CD4-positive, alpha-beta memory T cell (primary cell): ENCODE data around the gene SSR3. TPM values are rescaled to one million over a fixed set of nuclear protein-coding genes. Genes with fewer than 3 reads are reported as not detected.
A peak's percentile ranks its signal among the peaks of the same experiment; 100 is the strongest.

Experiments
- CTCF ChIA-PET: fragments of 350-600 bp; sonication (Branson Sonifier 250); formaldehyde crosslinking; loops from one replicate; lab custom pipeline; 2021; ENCODE audit warnings: inconsistent platforms; ENCODE audit not compliant: partially characterized antibody; lab: Charles Lee
- POLR2A ChIA-PET: fragments of 350-600 bp; sonication (Branson Sonifier 250); formaldehyde crosslinking; loops from one replicate; lab custom pipeline; 2021; ENCODE audit not compliant: partially characterized antibody; lab: Charles Lee
- DNase-seq, 5 donors: peaks; one replicate each; pipeline versions ENCODE4 v3.0.0 to v3.0.0-alpha.2; 2020 to 2022; ENCODE audit warnings: mixed read lengths in 1 of 5
- H3K27ac ChIP-seq: one replicate; pipeline ENCODE4 v1.7.0; 2013; ENCODE audit warnings: low read depth, low read length
- H3K27me3 ChIP-seq: 2 replicates; pipeline ENCODE4 v1.7.0; 2013; ENCODE audit warnings: mild to moderate bottlenecking, low read length, moderate library complexity; ENCODE audit not compliant: insufficient read depth
- H3K36me3 ChIP-seq: 2 replicates; pipeline ENCODE4 v1.7.0; 2013; ENCODE audit warnings: mild to moderate bottlenecking, low read length, moderate library complexity; ENCODE audit not compliant: insufficient read depth
- H3K4me1 ChIP-seq: 2 replicates; pipeline ENCODE4 v1.7.0; 2013; ENCODE audit warnings: mild to moderate bottlenecking, low read length, moderate library complexity; ENCODE audit not compliant: insufficient read depth
- H3K4me3 ChIP-seq, 2 donors: one replicate each; pipeline ENCODE4 v1.7.0; 2013; ENCODE audit warnings: low read length in 2 of 2, mild to moderate bottlenecking in 1 of 2
- H3K9me3 ChIP-seq, 2 donors: one replicate each; pipeline ENCODE4 v1.7.0; 2013; ENCODE audit warnings: low read length in 2 of 2, control low read depth in 1 of 2; ENCODE audit not compliant: control insufficient read depth in 1 of 2
- H3K27ac Mint-ChIP-seq, 7 donors: one replicate each; pipeline ENCODE4 v1.8.0; 2020 to 2021; ENCODE audit warnings: mixed read lengths in 7 of 7, mild to moderate bottlenecking in 6 of 7, inconsistent platforms in 3 of 7, moderate library complexity in 3 of 7
- H3K27me3 Mint-ChIP-seq, 2 donors: one replicate each; pipeline ENCODE4 v1.8.0; 2020 to 2021; ENCODE audit warnings: mixed read lengths in 2 of 2
- H3K36me3 Mint-ChIP-seq, 2 donors: one replicate each; pipeline ENCODE4 v1.8.0; 2020 to 2021; ENCODE audit warnings: mixed read lengths in 2 of 2, inconsistent platforms in 1 of 2, mild to moderate bottlenecking in 1 of 2
- H3K4me1 Mint-ChIP-seq, 4 donors: one replicate each; pipeline ENCODE4 v1.8.0; 2020 to 2021; ENCODE audit warnings: mixed read lengths in 4 of 4, mild to moderate bottlenecking in 1 of 4
- H3K4me3 Mint-ChIP-seq, 8 donors: one replicate each; pipeline ENCODE4 v1.8.0; 2020 to 2021; ENCODE audit warnings: mixed read lengths in 8 of 8, mild to moderate bottlenecking in 7 of 8, moderate library complexity in 6 of 8, inconsistent platforms in 3 of 8
- H3K9me3 Mint-ChIP-seq, 8 donors: one replicate each; pipeline ENCODE4 v1.8.0; 2020 to 2021; ENCODE audit warnings: mixed read lengths in 8 of 8, mild to moderate bottlenecking in 5 of 8, inconsistent platforms in 3 of 8, moderate library complexity in 1 of 8
- intact Hi-C: fragments of 100-400 bp; cut with micrococcal nuclease; formaldehyde crosslinking; loops from one replicate; pipeline ENCODE4 v1.15.1; 2023
- polyA plus RNA-seq, 2 donors: library from polyadenylated mRNA; unstranded; fragments of 300-500 nt; fragmentation: Illumina TruSeq; gene quantifications; one replicate each; pipeline ENCODE4 v1.2.3, GENCODE V29; 2021
- total RNA-seq, 2 experiments: library from RNA; stranded (reverse); gene quantifications; one replicate each; pipeline ENCODE4 v1.2.3, GENCODE V29; 2021

SSR3 gene
- total and polyA plus RNA-seq, 4 experiments from 2014 or later, result 132 to 158 (median 137) TPM

- no peak for DNase-seq
- peaks cover 46 to 81% of the 10 kb centered on the region in 2 donors for H3K36me3 Mint-ChIP-seq
- ChIA-PET POLR2A (interaction anchor here (0.9 kb wide), 1 partner anchor 124 kb away, joined by 3 read pairs; no protein-coding TSS in a partner anchor), CTCF (interaction anchor here (1.2 to 1.9 kb wide), 2 partner anchors 122 to 586 kb away, joined by 3 to 7 read pairs; no protein-coding TSS in a partner anchor)
- Histone ChIP-seq H3K4me3 (no peak overlapping the region), H3K36me3 (peaks cover 35% of the 10 kb centered on the region), H3K27ac (no peak overlapping the region), H3K9me3 (no peaks in the 10 kb centered on the region), H3K4me1 (peaks cover 45% of the 10 kb centered on the region), H3K27me3 (no peaks in the 10 kb centered on the region)
- intact Hi-C loops, result no loop called here
- peak overlapping the region in 4 of 8 donors; percentile 8 to 55 (median 28) for H3K4me3 Mint-ChIP-seq
- H3K4me1 Mint-ChIP-seq, result peaks cover 41 to 68% (median 56%) of the 10 kb centered on the region in 4 donors
- peaks cover 0 to 5% (median 0%) of the 10 kb centered on the region in 8 donors for H3K9me3 Mint-ChIP-seq
- peaks cover 0 to 5% of the 10 kb centered on the region in 2 donors for H3K27me3 Mint-ChIP-seq
- H3K27ac Mint-ChIP-seq, result peak overlapping the region in 3 of 7 donors; percentile 10 to 75 (median 55)
Measured at GRCh38 chr3:156551261-156551660, 3.7 kb downstream of the SSR3 start.

GRCh38 chr3:156548902-156549301, 6.0 kb downstream of the SSR3 start:
- no peaks in the 10 kb centered on the region for H3K27me3 ChIP-seq
- intact Hi-C loops, result loop anchor here (10.0 kb wide), 1 partner anchor 504 kb away; no protein-coding TSS in a partner anchor
- H3K4me1 ChIP-seq, result peaks cover 33% of the 10 kb centered on the region
- H3K27ac Mint-ChIP-seq, result peak overlapping the region in 1 of 7 donors; percentile 31
- peaks cover 41 to 64% (median 52%) of the 10 kb centered on the region in 4 donors for H3K4me1 Mint-ChIP-seq
- H3K4me3 Mint-ChIP-seq, result no peak overlapping the region
- ChIA-PET CTCF (interaction anchor here (0.7 to 1.5 kb wide), 3 partner anchors 8 to 32 kb away, joined by 3 to 4 read pairs (median 3); no protein-coding TSS in a partner anchor), POLR2A (interaction anchor here (1.8 kb wide), 1 partner anchor 25 kb away, joined by 4 read pairs; no protein-coding TSS in a partner anchor)
- no peaks in the 10 kb centered on the region for H3K27me3 Mint-ChIP-seq
- peaks cover 45% of the 10 kb centered on the region for H3K36me3 ChIP-seq
- no peaks in the 10 kb centered on the region for H3K9me3 ChIP-seq
- H3K27ac ChIP-seq, result no peak overlapping the region
- H3K36me3 Mint-ChIP-seq, result peaks cover 48 to 89% of the 10 kb centered on the region in 2 donors
- DNase-seq, result no peak
- no peaks in the 10 kb centered on the region for H3K9me3 Mint-ChIP-seq
- no peak overlapping the region for H3K4me3 ChIP-seq

GRCh38 chr3:156548041-156548687, 6.8 kb downstream of the SSR3 start:
- Mint-ChIP-seq H3K4me1 (peaks cover 35 to 57% (median 46%) of the 10 kb centered on the region in 4 donors), H3K4me3 (no peak overlapping the region), H3K9me3 (no peaks in the 10 kb centered on the region), H3K27ac (peak overlapping the region in 3 of 7 donors; percentile 8 to 9 (median 9)), H3K27me3 (no peaks in the 10 kb centered on the region), H3K36me3 (peaks cover 48 to 92% of the 10 kb centered on the region in 2 donors)
- Histone ChIP-seq H3K4me3 (no peak overlapping the region), H3K27ac (no peak overlapping the region), H3K4me1 (peaks cover 26% of the 10 kb centered on the region), H3K27me3 (no peaks in the 10 kb centered on the region), H3K9me3 (no peaks in the 10 kb centered on the region), H3K36me3 (peaks cover 52% of the 10 kb centered on the region)
- intact Hi-C loops, result loop anchor here (10.0 kb wide), 1 partner anchor 503 kb away; no protein-coding TSS in a partner anchor
- ChIA-PET POLR2A (interaction anchor here (1.8 kb wide), 1 partner anchor 24 kb away, joined by 4 read pairs; no protein-coding TSS in a partner anchor), CTCF (interaction anchor here (1.1 to 1.5 kb wide), 2 partner anchors 11 to 31 kb away, joined by 3 to 4 read pairs; no protein-coding TSS in a partner anchor)
- no peak for DNase-seq

- no peaks in the 10 kb centered on the region for H3K9me3 ChIP-seq
- Mint-ChIP-seq H3K4me3 (no peak overlapping the region), H3K27me3 (no peaks in the 10 kb centered on the region), H3K36me3 (peaks cover 53 to 91% of the 10 kb centered on the region in 2 donors), H3K4me1 (peaks cover 32 to 53% (median 43%) of the 10 kb centered on the region in 4 donors), H3K27ac (peak overlapping the region in 3 of 7 donors; percentile 20 to 84 (median 40)), H3K9me3 (no peaks in the 10 kb centered on the region)
- ChIA-PET CTCF (interaction anchor here (1.1 to 1.5 kb wide), 2 partner anchors 12 to 38 kb away, joined by 3 to 4 read pairs; no protein-coding TSS in a partner anchor), POLR2A (interaction anchor here (1.8 to 1.9 kb wide), 2 partner anchors 8 to 23 kb away, joined by 4 to 5 read pairs; partner anchors contain the start of gene SSR3)
- intact Hi-C loops, result loop anchor here (10.0 kb wide), 1 partner anchor 503 kb away; no protein-coding TSS in a partner anchor
- H3K27ac ChIP-seq, result no peak overlapping the region
- no peak overlapping the region for H3K4me3 ChIP-seq
- no peak for DNase-seq
- peaks cover 53% of the 10 kb centered on the region for H3K36me3 ChIP-seq
- H3K27me3 ChIP-seq, result no peaks in the 10 kb centered on the region
- H3K4me1 ChIP-seq, result peaks cover 20% of the 10 kb centered on the region
Measured at GRCh38 chr3:156547637-156548036, 7.3 kb downstream of the SSR3 start.

- H3K9me3 Mint-ChIP-seq, result no peaks in the 10 kb centered on the region
- Histone ChIP-seq H3K27me3 (no peaks in the 10 kb centered on the region), H3K9me3 (no peaks in the 10 kb centered on the region), H3K4me3 (no peak overlapping the region), H3K36me3 (peaks cover 53% of the 10 kb centered on the region), H3K4me1 (peaks cover 5% of the 10 kb centered on the region), H3K27ac (no peak overlapping the region)
- H3K27me3 Mint-ChIP-seq, result no peaks in the 10 kb centered on the region
- H3K4me1 Mint-ChIP-seq, result peaks cover 13 to 25% (median 19%) of the 10 kb centered on the region in 4 donors
- ChIA-PET CTCF (interaction anchor here (0.7 to 6.6 kb wide), 15 partner anchors 9 to 659 kb away, joined by 3 to 78 read pairs (median 6); partner anchors contain the start of gene SSR3), POLR2A (interaction anchor here (0.6 to 1.7 kb wide), 6 partner anchors 12 to 585 kb away, joined by 3 to 9 read pairs (median 4); partner anchors contain the start of genes SSR3 and TIPARP)
- peaks cover 39 to 81% of the 10 kb centered on the region in 2 donors for H3K36me3 Mint-ChIP-seq
- H3K4me3 Mint-ChIP-seq, result no peak overlapping the region
- peak overlapping the region in 3 of 7 donors; percentile 60 to 76 (median 72) for H3K27ac Mint-ChIP-seq
- intact Hi-C loops, result loop anchor here (5.0 to 10.0 kb wide), 2 partner anchors 498 to 594 kb away; no protein-coding TSS in a partner anchor
- DNase-seq, result no peak
Measured at GRCh38 chr3:156543043-156543555, 11.8 kb downstream of the SSR3 start.

GRCh38 chr3:156542101-156543042, 12.5 kb downstream of the SSR3 start:
- Histone ChIP-seq H3K4me3 (no peak overlapping the region), H3K36me3 (peaks cover 47% of the 10 kb centered on the region), H3K9me3 (no peaks in the 10 kb centered on the region), H3K4me1 (peaks cover 5% of the 10 kb centered on the region), H3K27me3 (no peaks in the 10 kb centered on the region), H3K27ac (no peak overlapping the region)
- intact Hi-C loops, result loop anchor here (5.0 to 10.0 kb wide), 2 partner anchors 498 to 595 kb away; no protein-coding TSS in a partner anchor
- H3K27ac Mint-ChIP-seq, result peak overlapping the region in 4 of 7 donors; percentile 35 to 72 (median 54)
- H3K4me1 Mint-ChIP-seq, result peaks cover 12 to 23% (median 17%) of the 10 kb centered on the region in 4 donors
- no peak for DNase-seq
- POLR2A ChIA-PET, result interaction anchor here (0.6 to 1.0 kb wide), 2 partner anchors 390 to 586 kb away, joined by 3 to 4 read pairs; no protein-coding TSS in a partner anchor
- H3K9me3 Mint-ChIP-seq, result no peaks in the 10 kb centered on the region
- H3K4me3 Mint-ChIP-seq, result no peak overlapping the region
- H3K36me3 Mint-ChIP-seq, result peaks cover 37 to 79% of the 10 kb centered on the region in 2 donors
- CTCF ChIA-PET, result interaction anchor here (0.6 to 6.6 kb wide), 16 partner anchors 11 to 663 kb away, joined by 3 to 78 read pairs (median 4); partner anchors contain the start of gene SSR3
- H3K27me3 Mint-ChIP-seq, result no peaks in the 10 kb centered on the region
